Measurements from ENCODE around the gene FAM131C. TPM values are rescaled to one million over a fixed set of nuclear protein-coding genes. Genes with fewer than 3 reads are reported as not detected.

Gene FAM131C
- total and polyA plus RNA-seq, 8 donors: 0.35 to 0.37 TPM; not detected in 6

- Histone ChIP-seq H3K27me3 (peaks cover 0 to 27% (median 8%) of the 10 kb centered on the region in 3 donors), H3K27ac (no peak overlapping the region), H3K4me1 (peaks cover 22 to 41% (median 34%) of the 10 kb centered on the region in 4 donors), H3K36me3 (no peaks in the 10 kb centered on the region), H3K9me3 (no peaks in the 10 kb centered on the region), H3K4me3 (no peak overlapping the region)
- intact Hi-C loops (cut with DNase I; ENCODE audit: low total_unique reads): loop anchor here (5.0 kb wide), 1 partner anchor 282 kb away; no protein-coding TSS in a partner anchor
- peak; percentile 75 to 80 for DNase-seq
- TF ChIP-seq POLR2AphosphoS5 (IDR thresholded peaks at IDR 0.05) (no peak), POLR2A (IDR thresholded peaks at IDR 0.05) (no peak), EP300 (IDR thresholded peaks at IDR 0.05) (no peak)
- TF ChIP-seq, protein P1, sequence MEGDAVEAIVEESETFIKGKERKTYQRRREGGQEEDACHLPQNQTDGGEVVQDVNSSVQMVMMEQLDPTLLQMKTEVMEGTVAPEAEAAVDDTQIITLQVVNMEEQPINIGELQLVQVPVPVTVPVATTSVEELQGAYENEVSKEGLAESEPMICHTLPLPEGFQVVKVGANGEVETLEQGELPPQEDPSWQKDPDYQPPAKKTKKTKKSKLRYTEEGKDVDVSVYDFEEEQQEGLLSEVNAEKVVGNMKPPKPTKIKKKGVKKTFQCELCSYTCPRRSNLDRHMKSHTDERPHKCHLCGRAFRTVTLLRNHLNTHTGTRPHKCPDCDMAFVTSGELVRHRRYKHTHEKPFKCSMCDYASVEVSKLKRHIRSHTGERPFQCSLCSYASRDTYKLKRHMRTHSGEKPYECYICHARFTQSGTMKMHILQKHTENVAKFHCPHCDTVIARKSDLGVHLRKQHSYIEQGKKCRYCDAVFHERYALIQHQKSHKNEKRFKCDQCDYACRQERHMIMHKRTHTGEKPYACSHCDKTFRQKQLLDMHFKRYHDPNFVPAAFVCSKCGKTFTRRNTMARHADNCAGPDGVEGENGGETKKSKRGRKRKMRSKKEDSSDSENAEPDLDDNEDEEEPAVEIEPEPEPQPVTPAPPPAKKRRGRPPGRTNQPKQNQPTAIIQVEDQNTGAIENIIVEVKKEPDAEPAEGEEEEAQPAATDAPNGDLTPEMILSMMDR (IDR thresholded peaks at IDR 0.05): no peak
- WGBS, 5 donors: 45 to 59% (median 50%) methylated on average over 11 of the region's 11 CpGs
These were observed 2.0 kb upstream of the FAM131C start for GRCh38 chr1:16075337-16076030.

- peak overlapping the region in 1 of 4 donors; percentile 53 for H3K4me3 ChIP-seq
- intact Hi-C loops (cut with DNase I; ENCODE audit: low total_unique reads): no loop called here
These were observed 766 bp upstream of the FAM131C start for GRCh38 chr1:16074217-16074616.

GRCh38 chr1:16072616-16073484 lies 601 bp downstream of the FAM131C start:
- DNase-seq: peak in 1 of 2 donors; percentile 70
- peaks cover 0 to 27% (median 8%) of the 10 kb centered on the region in 3 donors for H3K27me3 ChIP-seq
- intact Hi-C loops (cut with DNase I; ENCODE audit: low total_unique reads): no loop called here
- whole genome bisulfite sequencing, 5 donors: 6 to 14% (median 8%) methylated on average over 17 to 49 of the region's 49 CpGs
- H3K27ac ChIP-seq: peak overlapping the region in 2 of 5 donors; percentile 35 to 60
- TF ChIP-seq, protein P1 (IDR thresholded peaks at IDR 0.05): no peak
- TF ChIP-seq POLR2A (IDR thresholded peaks at IDR 0.05) (no peak), POLR2AphosphoS5 (IDR thresholded peaks at IDR 0.05) (no peak), EP300 (IDR thresholded peaks at IDR 0.05) (no peak)
- H3K36me3 ChIP-seq: no peaks in the 10 kb centered on the region
- no peaks in the 10 kb centered on the region for H3K9me3 ChIP-seq
- H3K4me3 ChIP-seq: peak overlapping the region; percentile 48 to 55 (median 52)
- peaks cover 25 to 42% (median 35%) of the 10 kb centered on the region in 4 donors for H3K4me1 ChIP-seq

More at GRCh38 chr1:16074217-16074616, 766 bp upstream of the FAM131C start:
- H3K9me3 ChIP-seq: no peaks in the 10 kb centered on the region
- peaks cover 0 to 27% (median 8%) of the 10 kb centered on the region in 3 donors for H3K27me3 ChIP-seq
- WGBS, 5 donors: 70 to 90% (median 78%) methylated on average over 5 of the region's 5 CpGs
- H3K4me1 ChIP-seq: peaks cover 21 to 38% (median 30%) of the 10 kb centered on the region in 4 donors
- H3K36me3 ChIP-seq: no peaks in the 10 kb centered on the region
- no peak overlapping the region for H3K27ac ChIP-seq
- TF ChIP-seq, protein P1 (IDR thresholded peaks at IDR 0.05): no peak
- TF ChIP-seq POLR2AphosphoS5 (IDR thresholded peaks at IDR 0.05) (no peak), POLR2A (IDR thresholded peaks at IDR 0.05) (no peak), EP300 (IDR thresholded peaks at IDR 0.05) (no peak)
- DNase-seq: no peak

DNA sequence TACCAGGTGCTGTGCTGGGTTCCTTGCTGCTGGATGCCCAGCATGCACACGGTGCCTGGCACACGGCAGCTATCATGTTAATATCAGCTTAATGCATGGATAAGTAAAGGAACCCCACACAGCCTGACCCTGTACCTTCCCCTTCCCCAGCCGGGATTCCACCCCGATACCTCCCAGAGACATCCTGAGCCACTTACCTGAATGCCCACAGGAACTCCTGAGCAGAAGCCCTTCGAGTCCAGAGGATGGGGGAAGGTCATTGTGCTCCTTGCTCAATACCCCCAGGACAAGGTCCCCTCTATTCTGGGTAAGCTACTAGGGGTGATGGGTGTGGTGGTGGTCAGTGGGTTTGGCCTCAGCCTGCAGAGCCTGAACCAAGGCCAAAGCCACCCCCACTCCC lies 1.4 kb downstream of the FAM131C start:
- intact Hi-C loops (cut with DNase I; ENCODE audit: low total_unique reads): no loop called here
- no peak for TF ChIP-seq POLR2AphosphoS5 (IDR thresholded peaks at IDR 0.05)
- TF ChIP-seq POLR2A (IDR thresholded peaks at IDR 0.05): no peak
- no peak for TF ChIP-seq EP300 (IDR thresholded peaks at IDR 0.05)
- TF ChIP-seq, protein P1 (IDR thresholded peaks at IDR 0.05): no peak

More for the DNA sequence above, 1.4 kb downstream of the FAM131C start:
- H3K27ac ChIP-seq: no peak overlapping the region
- H3K9me3 ChIP-seq: no peaks in the 10 kb centered on the region
- no peak overlapping the region for H3K4me3 ChIP-seq
- H3K36me3 ChIP-seq: no peaks in the 10 kb centered on the region
- DNase-seq: no peak
- 64 to 76% (median 74%) methylated on average over 5 of the region's 5 CpGs for WGBS, 5 donors
- H3K27me3 ChIP-seq: peaks cover 0 to 27% (median 8%) of the 10 kb centered on the region in 3 donors
- H3K4me1 ChIP-seq: peaks cover 25 to 49% (median 37%) of the 10 kb centered on the region in 4 donors

Measured in stomach (tissue), 9 donors.